Loucy (cell line): ENCODE results near the gene THOC1.

Source experiments
- H2AFZ ChIP-seq: fragments of 200-600 bp; sonication (generic); 2 replicates; pipeline ENCODE4 v1.6.0; 2016; ENCODE audit warnings: antibody characterized with exemption, mild to moderate bottlenecking, low read length, moderate library complexity
- H3F3A ChIP-seq: fragments of 200-600 bp; 2 replicates; pipeline ENCODE4 v1.6.0; 2016; ENCODE audit warnings: antibody characterized with exemption, low read depth, mild to moderate bottlenecking
- H3K27me3 ChIP-seq: fragments of 200-600 bp; sonication (generic); 2 replicates; pipeline ENCODE4 v1.6.1; 2014; ENCODE audit warnings: low read length, mild to moderate bottlenecking; ENCODE audit not compliant: insufficient read depth, poor library complexity, severe bottlenecking
- H3K36me3 ChIP-seq: fragments of 200-600 bp; sonication (generic); 2 replicates; pipeline ENCODE4 v1.6.1; 2016; ENCODE audit warnings: low read length; ENCODE audit not compliant: insufficient read depth
- H3K4me1 ChIP-seq: fragments of 200-600 bp; sonication (generic); 2 replicates; pipeline ENCODE4 v1.5.1; 2014; ENCODE audit warnings: low read length, mild to moderate bottlenecking; ENCODE audit not compliant: insufficient read depth, poor library complexity, severe bottlenecking
- H3K4me2 ChIP-seq: fragments of 200-600 bp; sonication (generic); 2 replicates; pipeline ENCODE4 v1.6.0; 2014; ENCODE audit warnings: antibody characterized with exemption, low read length, low read depth, mild to moderate bottlenecking; ENCODE audit not compliant: poor library complexity, severe bottlenecking
- H3K4me3 ChIP-seq: fragments of 200-600 bp; sonication (generic); 2 replicates; pipeline ENCODE4 v1.5.1; 2014; ENCODE audit warnings: low read length, mild to moderate bottlenecking, mixed read lengths; ENCODE audit not compliant: poor library complexity, severe bottlenecking
- H3K79me2 ChIP-seq: fragments of 200-600 bp; sonication (generic); 2 replicates; pipeline ENCODE4 v1.6.1; 2014; ENCODE audit warnings: low read length; ENCODE audit not compliant: insufficient read depth
- H3K9ac ChIP-seq: fragments of 200-600 bp; sonication (generic); 2 replicates; pipeline ENCODE4 v1.6.0; 2014; ENCODE audit warnings: mild to moderate bottlenecking, low read depth, low read length, moderate library complexity; ENCODE audit not compliant: poor library complexity, severe bottlenecking
- H3K9me2 ChIP-seq: fragments of 200-600 bp; sonication (generic); replicated peaks from 2 replicates; pipeline ENCODE4 v1.6.1; 2016; ENCODE audit warnings: low read depth, low read length, mixed read lengths
- H3K9me3 ChIP-seq: fragments of 200-600 bp; sonication (generic); 2 replicates; pipeline ENCODE4 v1.6.1; 2014; ENCODE audit warnings: mild to moderate bottlenecking, antibody characterized with exemption, low read length, low read depth; ENCODE audit not compliant: insufficient read depth
- H4K20me1 ChIP-seq: fragments of 200-600 bp; sonication (generic); 2 replicates; pipeline ENCODE4 v1.6.0; 2014; ENCODE audit warnings: antibody characterized with exemption, low read length, mild to moderate bottlenecking; ENCODE audit not compliant: insufficient read depth, poor library complexity, severe bottlenecking
- CTCF ChIP-seq: fragments of 200-600 bp; sonication (generic); conservative IDR thresholded peaks from 2 replicates; pipeline ENCODE4 v1.5.1; 2014; ENCODE audit warnings: mild to moderate bottlenecking, antibody characterized with exemption, low read length
- EZH2phosphoT487 ChIP-seq: fragments of 200-600 bp; IDR thresholded peaks from 2 replicates; pipeline ENCODE4 v1.6.1; 2018; ENCODE audit warnings: antibody characterized with exemption, mild to moderate bottlenecking, moderate library complexity, borderline replicate concordance

The THOC1 gene

GRCh38 chr18:199214-199613 is 68.6 kb downstream of the THOC1 start:
- Histone ChIP-seq H3K27me3 (no peaks in the 10 kb centered on the region), H3K79me2 (peaks cover 6% of the 10 kb centered on the region; the same call in 1 of the 2 replicates), H3K9me3 (no peaks in the 10 kb centered on the region), H3K9ac (no peak overlapping the region), H3K4me3 (no peak overlapping the region), H3F3A (no peaks in the 10 kb centered on the region), H4K20me1 (no peaks in the 10 kb centered on the region), H2AFZ (no peak overlapping the region), H3K36me3 (peaks cover 75% of the 10 kb centered on the region), H3K4me2 (no peak overlapping the region), H3K9me2 (no peaks in the 10 kb centered on the region), H3K4me1 (no peaks in the 10 kb centered on the region)
- TF ChIP-seq CTCF (no peak), EZH2phosphoT487 (no peak)

GRCh38 chr18:195651-196050 is 72.2 kb downstream of the THOC1 start:
- Histone ChIP-seq H3K4me2 (no peak overlapping the region), H3K9me3 (no peaks in the 10 kb centered on the region), H2AFZ (no peak overlapping the region), H3K36me3 (peaks cover 47% of the 10 kb centered on the region; the same call in 1 of the 2 replicates), H3K9ac (no peak overlapping the region), H3K27me3 (no peaks in the 10 kb centered on the region), H3K4me3 (no peak overlapping the region), H3K79me2 (peaks cover 27% of the 10 kb centered on the region), H4K20me1 (peaks cover 10% of the 10 kb centered on the region), H3K4me1 (no peaks in the 10 kb centered on the region), H3K9me2 (no peaks in the 10 kb centered on the region), H3F3A (no peaks in the 10 kb centered on the region)
- no peak for TF ChIP-seq EZH2phosphoT487
- no peak for TF ChIP-seq CTCF

GRCh38 chr18:192801-193200 is 75.0 kb downstream of the THOC1 start:
- Histone ChIP-seq H3K9me3 (no peaks in the 10 kb centered on the region), H3K4me3 (no peak overlapping the region), H3K27me3 (no peaks in the 10 kb centered on the region), H3K79me2 (peaks cover 54% of the 10 kb centered on the region), H3K9me2 (no peaks in the 10 kb centered on the region), H3K36me3 (peaks cover 21% of the 10 kb centered on the region; the same call in 1 of the 2 replicates), H3K4me2 (no peak overlapping the region), H2AFZ (no peak overlapping the region), H3F3A (no peaks in the 10 kb centered on the region), H3K4me1 (no peaks in the 10 kb centered on the region), H4K20me1 (peaks cover 17% of the 10 kb centered on the region), H3K9ac (no peak overlapping the region)
- no peak for TF ChIP-seq EZH2phosphoT487
- TF ChIP-seq CTCF: no peak
